NCI-H2107 (cell line): ENCODE measurements around the gene PPAT.
"Not testable (repeated sequence)": the region's sequence is repeated elsewhere in the genome, so short reads cannot be mapped to it uniquely, and the experiment has no call there.

Experiments used
- DNase-seq: peaks from one replicate; lab custom pipeline; 2025; lab: John Stamatoyannopoulos, UW

Gene PPAT

GRCh38 chr4:56435140-56435926 lies at the start of gene PPAT:
PPAT (minus strand) TSS chr4:56435615; CDS start chr4:56435477, 138 bp downstream.
- peak; percentile 76 for DNase-seq

- no peak for DNase-seq
Observed at GRCh38 chr4:56480691-56481090, 45.3 kb upstream of the PPAT start.

DNA sequence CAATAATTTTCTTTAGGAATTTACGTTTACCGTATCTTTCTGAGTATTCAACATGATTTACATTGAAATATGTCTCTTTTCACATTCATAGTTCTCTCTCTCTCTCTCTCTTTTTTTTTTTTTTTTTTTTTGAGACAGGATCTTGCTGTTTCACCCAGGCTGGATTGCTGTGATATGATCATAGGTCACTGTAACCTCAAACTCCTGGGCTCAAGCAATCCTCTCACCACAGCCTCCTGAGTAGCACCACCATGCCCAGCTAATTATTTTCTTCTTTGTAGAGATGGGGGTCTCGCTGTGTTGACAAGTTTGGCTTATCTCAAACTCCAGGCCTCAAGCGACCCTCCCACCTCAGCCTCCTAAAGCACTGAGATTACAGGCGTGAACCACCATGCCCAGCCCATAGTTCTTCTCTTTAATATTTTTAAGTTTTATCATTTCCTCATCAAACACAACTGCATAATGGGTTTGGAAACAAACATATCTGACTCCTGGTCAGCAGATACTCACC lies 41.8 kb upstream of the PPAT start:
- no peak for DNase-seq

GRCh38 chr4:56475917-56476316 lies 40.5 kb upstream of the PPAT start:
- no peak for DNase-seq

DNA sequence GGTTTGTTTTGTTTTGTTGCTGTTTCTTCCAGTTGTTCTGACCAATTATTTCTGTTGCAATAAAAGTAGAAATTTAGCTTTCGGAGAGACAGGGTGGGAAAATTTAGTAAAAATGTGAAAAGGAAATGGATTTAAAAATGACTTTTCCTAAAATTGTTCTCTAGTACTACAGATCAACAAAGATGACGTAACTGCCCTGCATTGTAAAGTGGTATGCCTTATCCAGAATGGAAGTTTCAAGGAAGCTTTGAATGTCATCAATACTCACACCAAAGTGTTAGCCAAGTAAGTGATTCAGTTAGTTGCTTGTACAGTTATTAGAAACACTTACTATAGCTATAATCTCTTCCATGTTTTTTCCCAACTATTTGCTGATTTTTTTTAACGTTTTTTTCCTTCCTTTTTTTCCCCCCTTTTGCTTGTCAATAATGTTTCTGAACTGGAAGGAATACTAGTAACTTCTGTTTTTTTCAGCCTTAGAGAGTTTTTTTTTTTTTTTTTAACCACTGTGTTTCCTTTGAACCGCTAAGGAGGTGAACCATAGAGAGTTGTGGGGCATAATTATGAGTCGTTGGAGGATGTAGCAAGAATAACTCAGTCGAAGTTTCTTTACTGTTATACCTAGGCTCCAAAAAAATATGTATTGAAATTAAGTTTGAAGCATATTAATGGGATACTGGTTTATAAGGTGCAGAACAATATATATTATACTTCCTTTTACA lies 34.2 kb upstream of the PPAT start:
- no peak for DNase-seq

DNA sequence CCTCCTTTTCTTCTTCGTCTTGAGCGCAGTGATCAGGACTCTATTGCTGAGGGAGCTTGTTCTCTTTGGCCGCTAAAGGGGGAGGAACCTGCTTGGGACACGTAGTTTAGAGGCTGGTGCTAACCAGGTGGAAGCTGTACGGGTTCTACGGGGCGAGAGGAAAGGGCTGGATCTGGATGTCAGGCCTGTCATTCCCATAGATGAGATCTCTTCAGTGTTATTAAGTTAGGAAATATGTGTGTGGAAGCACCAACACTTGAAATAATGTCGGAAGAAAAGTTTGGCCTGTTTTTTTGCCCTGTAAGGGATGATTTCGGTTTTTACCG lies 32.6 kb upstream of the PPAT start:
- DNase-seq = no peak

- peak; percentile 47 for DNase-seq
Observed at GRCh38 chr4:56467284-56468096, 32.1 kb upstream of the PPAT start, which contains the start of gene SRP72. SRP72 (plus strand) TSS chr4:56467617; CDS start chr4:56467636, 19 bp downstream.

DNA sequence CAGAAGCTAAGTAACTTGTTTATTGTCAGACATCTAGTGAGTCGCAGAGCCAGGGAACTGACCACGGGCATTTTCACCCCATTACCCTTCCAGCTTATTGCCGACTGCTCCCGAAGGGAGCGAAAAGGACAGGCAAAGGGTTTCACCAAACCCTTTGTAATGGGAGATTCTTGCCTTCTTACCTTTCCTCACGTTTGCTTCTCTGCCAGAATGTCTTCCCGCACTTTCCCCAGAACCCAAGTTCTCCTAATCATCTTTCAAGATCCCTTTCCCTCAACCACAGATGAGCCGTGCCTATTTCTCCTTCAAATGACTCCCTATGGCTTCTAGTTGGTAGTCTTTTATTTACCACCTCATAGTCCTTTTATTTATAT lies 31.5 kb upstream of the PPAT start:
- DNase-seq = no peak

DNA sequence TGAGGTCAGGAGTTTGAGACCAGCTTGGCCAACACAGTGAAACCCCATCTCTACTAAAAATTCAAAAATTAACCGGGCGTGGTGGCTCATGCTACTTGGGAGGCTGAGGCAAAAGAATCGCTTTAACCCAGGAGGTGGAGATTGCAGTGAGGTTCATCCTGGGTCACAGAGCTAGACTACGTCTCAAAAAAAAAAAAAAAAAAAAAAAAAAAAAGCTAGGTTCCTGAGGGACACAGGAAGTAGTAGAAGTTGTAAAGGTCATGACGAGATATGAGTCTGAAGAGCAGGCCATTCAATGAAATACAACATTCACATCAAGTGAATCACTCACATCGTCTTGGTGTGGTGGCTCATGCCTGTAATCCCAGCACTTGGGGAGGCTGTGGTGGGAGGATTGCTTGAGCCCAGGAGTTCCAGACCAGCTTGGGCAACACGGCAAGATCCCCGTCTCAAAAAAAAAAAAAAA lies 30.9 kb upstream of the PPAT start:
- DNase-seq = not testable (repeated sequence)

DNA sequence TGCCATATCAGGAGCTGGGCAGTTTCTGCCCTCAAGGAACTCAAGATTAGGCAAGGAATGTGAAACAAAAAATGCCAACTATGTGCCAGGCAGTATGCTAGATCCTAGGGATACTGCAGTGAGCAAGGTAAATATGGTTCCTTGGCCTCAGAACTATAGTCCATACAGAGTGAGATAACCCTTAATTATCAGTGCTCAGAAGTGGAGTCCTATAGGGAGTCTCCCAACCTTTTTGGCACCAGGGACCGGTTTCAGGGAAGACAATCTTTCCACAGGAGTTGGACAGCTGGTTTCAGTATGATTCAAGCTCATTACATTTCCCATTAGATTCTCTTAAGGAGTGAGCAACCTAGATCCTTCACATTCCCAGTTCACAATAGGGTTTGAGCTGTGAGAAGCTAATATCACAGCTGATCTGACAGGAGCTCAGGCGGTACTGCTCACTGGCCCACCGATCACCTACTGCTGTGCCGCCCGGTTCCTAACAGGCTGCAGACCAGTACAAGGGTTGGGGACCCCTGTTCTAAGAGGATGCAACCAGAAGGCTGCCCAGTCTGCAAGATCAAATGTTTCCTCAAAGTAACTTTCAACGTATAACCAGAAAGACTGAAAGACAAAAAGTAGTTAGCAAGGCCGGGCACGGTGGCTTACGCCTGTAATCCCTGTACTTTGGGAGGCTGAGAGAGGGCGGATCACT lies 30.3 kb upstream of the PPAT start:
- no peak for DNase-seq

- DNase-seq = no peak
Observed at GRCh38 chr4:56464581-56464980, 29.2 kb upstream of the PPAT start.

GRCh38 chr4:56463711-56464110 lies 28.3 kb upstream of the PPAT start:
- no peak for DNase-seq

GRCh38 chr4:56462157-56462556 lies 26.7 kb upstream of the PPAT start:
- no peak for DNase-seq

DNA sequence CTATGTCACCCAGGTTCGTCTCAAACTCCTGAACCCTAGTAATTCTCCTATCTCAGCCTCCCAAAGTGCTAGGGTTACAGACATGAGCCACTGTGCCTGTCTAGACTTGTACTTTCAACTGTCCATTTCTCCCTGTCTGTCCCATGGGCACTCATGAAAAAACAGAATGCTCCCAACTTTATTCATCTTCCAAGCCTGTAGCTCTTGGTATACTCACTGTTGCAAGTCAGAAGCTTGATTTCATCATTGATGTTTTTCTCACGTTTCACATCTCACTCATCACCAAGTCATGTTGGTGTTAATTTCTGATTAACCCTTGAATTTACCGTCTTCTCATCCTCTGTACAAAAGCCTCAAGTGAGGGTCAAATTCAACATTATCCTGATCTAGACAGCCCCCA lies 24.7 kb upstream of the PPAT start:
- DNase-seq = no peak

DNA sequence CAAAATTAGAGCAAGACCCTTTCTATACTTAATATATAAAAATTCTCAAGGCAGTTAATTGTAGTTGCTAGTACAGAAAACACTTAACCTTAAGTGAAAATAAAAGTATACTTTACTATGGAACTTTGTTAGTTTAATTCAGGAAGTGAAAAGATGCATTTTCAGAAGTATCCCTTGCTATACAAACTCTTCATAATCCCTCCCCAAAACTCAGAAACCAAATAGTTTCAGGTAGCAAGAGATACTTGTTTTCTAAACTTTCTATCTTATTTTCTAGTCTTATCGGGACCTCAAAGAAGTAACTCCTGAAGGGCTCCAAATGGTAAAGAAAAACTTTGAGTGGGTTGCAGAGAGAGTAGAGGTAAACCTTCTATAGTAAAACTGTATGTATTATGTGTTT lies 14.9 kb upstream of the PPAT start:
- DNase-seq = no peak

GRCh38 chr4:56449475-56449874 lies 14.1 kb upstream of the PPAT start:
- not testable (repeated sequence) for DNase-seq

GRCh38 chr4:56448301-56448700 lies 12.9 kb upstream of the PPAT start:
- no peak for DNase-seq

- DNase-seq = no peak
Observed at GRCh38 chr4:56445699-56446098, 10.3 kb upstream of the PPAT start.

GRCh38 chr4:56444719-56445118 lies 9.3 kb upstream of the PPAT start:
- no peak for DNase-seq

GRCh38 chr4:56440983-56441382 lies 5.6 kb upstream of the PPAT start:
- no peak for DNase-seq

GRCh38 chr4:56438766-56439165 lies 3.4 kb upstream of the PPAT start:
- DNase-seq = no peak
